ENCODE results near the gene PLPP3. TPM values are rescaled to one million over a fixed set of nuclear protein-coding genes. Genes with fewer than 3 reads are reported as not detected.

PLPP3 gene
- total and polyA plus RNA-seq, 9 of the 15 experiments (the other 6 are each of a cell fraction or from before 2014, with no cell fraction given) = 0.07 to 0.54 (median 0.20) TPM

DNA sequence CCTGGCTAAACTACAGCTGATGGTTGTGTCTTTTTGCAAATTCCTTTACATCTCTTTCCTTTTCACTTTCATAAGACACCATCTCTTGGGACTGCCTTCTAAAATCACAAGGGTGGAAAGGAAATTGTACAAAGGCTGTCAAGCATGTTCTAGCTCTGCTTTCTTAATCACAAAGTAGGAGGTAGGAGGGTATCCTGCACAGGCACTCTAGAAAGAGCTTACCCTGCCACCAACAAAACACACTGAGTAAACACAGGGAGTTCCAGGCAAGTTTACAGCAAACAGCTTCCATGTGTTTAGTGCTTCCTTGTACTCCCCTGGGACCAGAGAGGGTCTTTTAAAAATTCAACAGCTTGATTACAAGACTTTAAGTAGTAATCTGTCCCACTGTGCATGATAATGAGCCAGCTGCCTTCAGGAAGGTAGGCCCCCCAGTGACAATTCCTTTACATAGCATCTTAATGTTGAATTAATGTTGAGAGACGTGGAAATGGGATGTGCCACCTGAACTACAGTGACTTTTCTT lies 2.4 kb downstream of the PLPP3 start:
- FAIRE-seq = peak; percentile 15
- Histone ChIP-seq H3K4me1 (replicated peaks in 1 of 2; ENCODE audit: control insufficient read depth in 2 of 2, insufficient read depth in 2 of 2, low read length in 2 of 2) (peaks cover 0 to 13% of the 10 kb centered on the region in 2 experiments; a peak in 1 of 5 replicates), H3K9me3 (replicated peaks; ENCODE audit: control insufficient read depth, insufficient read depth, low read depth, low read length) (no peaks in the 10 kb centered on the region), H3K9ac (ENCODE audit: insufficient read depth in 1 of 2, low read depth in 2 of 2, low read length in 2 of 2) (no peak overlapping the region), H3K9me1 (ENCODE audit: control insufficient read depth, insufficient read depth, low read length) (no peaks in the 10 kb centered on the region), H3K79me2 (ENCODE audit: control insufficient read depth, insufficient read depth, low read length) (no peaks in the 10 kb centered on the region), H3K27me3 (ENCODE audit: control insufficient read depth in 2 of 2, insufficient read depth in 2 of 2, low read length in 2 of 2) (peaks cover 4 to 26% of the 10 kb centered on the region in 2 experiments; a peak in 3 of 5 replicates), H2AFZ (ENCODE audit: low read depth, low read length) (no peak overlapping the region), H3K4me3 (no peak overlapping the region), H3K36me3 (ENCODE audit: control insufficient read depth, insufficient read depth, low read length) (no peaks in the 10 kb centered on the region), H3K4me2 (ENCODE audit: insufficient read depth, low read length) (no peak overlapping the region), H4K20me1 (replicated peaks; ENCODE audit: control insufficient read depth, insufficient read depth, low read length) (no peaks in the 10 kb centered on the region), H3K27ac (ENCODE audit: extremely low read depth, low read depth, low read length) (no peak overlapping the region)
- ChIA-PET CTCF (ENCODE audit: low intra/inter-chr PET ratio) (no interaction called here), POLR2A (interaction anchor here (0.6 kb wide), 3 partner anchors 27 to 966 kb away, joined by 3 to 4 read pairs (median 3); no protein-coding TSS in a partner anchor)
- peak in 2 of 4 experiments; percentile 10 to 21 for DNase-seq (ENCODE audit: extremely low read depth in 1 of 4, low spot score in 3 of 4)
- intact Hi-C loops (cut with micrococcal nuclease) = loop anchor here (5.0 kb wide), 1 partner anchor 105 kb away; no protein-coding TSS in a partner anchor
- WGBS (ENCODE audit: insufficient coverage, low coverage, missing lambda C conversion rate) = 0% methylated on average over 1 of the region's 1 CpG
- in situ Hi-C loops (cut with MboI) = loop anchor here (25.0 kb wide), 2 partner anchors 1190 to 1440 kb away; no protein-coding TSS in a partner anchor
- peak; percentile 70 for ATAC-seq
- BruUV-seq (replicated peaks) = no TSS peak
- TF ChIP-seq ELF4 (CRISPR knock-in tag; IDR thresholded peaks at IDR 0.05) = no peak
- TF ChIP-seq, protein P1, sequence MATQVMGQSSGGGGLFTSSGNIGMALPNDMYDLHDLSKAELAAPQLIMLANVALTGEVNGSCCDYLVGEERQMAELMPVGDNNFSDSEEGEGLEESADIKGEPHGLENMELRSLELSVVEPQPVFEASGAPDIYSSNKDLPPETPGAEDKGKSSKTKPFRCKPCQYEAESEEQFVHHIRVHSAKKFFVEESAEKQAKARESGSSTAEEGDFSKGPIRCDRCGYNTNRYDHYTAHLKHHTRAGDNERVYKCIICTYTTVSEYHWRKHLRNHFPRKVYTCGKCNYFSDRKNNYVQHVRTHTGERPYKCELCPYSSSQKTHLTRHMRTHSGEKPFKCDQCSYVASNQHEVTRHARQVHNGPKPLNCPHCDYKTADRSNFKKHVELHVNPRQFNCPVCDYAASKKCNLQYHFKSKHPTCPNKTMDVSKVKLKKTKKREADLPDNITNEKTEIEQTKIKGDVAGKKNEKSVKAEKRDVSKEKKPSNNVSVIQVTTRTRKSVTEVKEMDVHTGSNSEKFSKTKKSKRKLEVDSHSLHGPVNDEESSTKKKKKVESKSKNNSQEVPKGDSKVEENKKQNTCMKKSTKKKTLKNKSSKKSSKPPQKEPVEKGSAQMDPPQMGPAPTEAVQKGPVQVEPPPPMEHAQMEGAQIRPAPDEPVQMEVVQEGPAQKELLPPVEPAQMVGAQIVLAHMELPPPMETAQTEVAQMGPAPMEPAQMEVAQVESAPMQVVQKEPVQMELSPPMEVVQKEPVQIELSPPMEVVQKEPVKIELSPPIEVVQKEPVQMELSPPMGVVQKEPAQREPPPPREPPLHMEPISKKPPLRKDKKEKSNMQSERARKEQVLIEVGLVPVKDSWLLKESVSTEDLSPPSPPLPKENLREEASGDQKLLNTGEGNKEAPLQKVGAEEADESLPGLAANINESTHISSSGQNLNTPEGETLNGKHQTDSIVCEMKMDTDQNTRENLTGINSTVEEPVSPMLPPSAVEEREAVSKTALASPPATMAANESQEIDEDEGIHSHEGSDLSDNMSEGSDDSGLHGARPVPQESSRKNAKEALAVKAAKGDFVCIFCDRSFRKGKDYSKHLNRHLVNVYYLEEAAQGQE (IDR thresholded peaks at IDR 0.05; ENCODE audit: borderline replicate concordance) = peak; percentile 37; the same call in 1 of the 2 replicates
- TF ChIP-seq, protein P1 (CRISPR knock-in tag; IDR thresholded peaks at IDR 0.05; ENCODE audit: low read depth) = no peak
- TF ChIP-seq RAD21 (CRISPR knock-in tag; conservative IDR thresholded peaks at IDR 0.05 in 1 of 2, IDR thresholded peaks at IDR 0.05 in 1 of 2) = peak; percentile 45 to 57
- TF ChIP-seq ZNF133 (CRISPR knock-in tag; IDR thresholded peaks at IDR 0.05) = no peak
